GM21528 (cell line): ENCODE data around the gene FKBP7.
"Not testable (repeated sequence)": the region's sequence is repeated elsewhere in the genome, so short reads cannot be mapped to it uniquely, and the experiment has no call there.

ENCODE experiments used
- ATAC-seq: cut with Tn5 transposase; IDR thresholded peaks from one replicate; pipeline ENCODE4 v1.9.1; 2021; ENCODE audit warnings: mild to moderate bottlenecking, moderate library complexity; ENCODE audit not compliant: unreplicated experiment, low FRiP score

FKBP7 gene

GRCh38 chr2:178491612-178492011, 13.2 kb upstream of the FKBP7 start:
- no peak for ATAC-seq

- no peak for ATAC-seq
Measured at GRCh38 chr2:178485356-178485755, 7.0 kb upstream of the FKBP7 start.

DNA sequence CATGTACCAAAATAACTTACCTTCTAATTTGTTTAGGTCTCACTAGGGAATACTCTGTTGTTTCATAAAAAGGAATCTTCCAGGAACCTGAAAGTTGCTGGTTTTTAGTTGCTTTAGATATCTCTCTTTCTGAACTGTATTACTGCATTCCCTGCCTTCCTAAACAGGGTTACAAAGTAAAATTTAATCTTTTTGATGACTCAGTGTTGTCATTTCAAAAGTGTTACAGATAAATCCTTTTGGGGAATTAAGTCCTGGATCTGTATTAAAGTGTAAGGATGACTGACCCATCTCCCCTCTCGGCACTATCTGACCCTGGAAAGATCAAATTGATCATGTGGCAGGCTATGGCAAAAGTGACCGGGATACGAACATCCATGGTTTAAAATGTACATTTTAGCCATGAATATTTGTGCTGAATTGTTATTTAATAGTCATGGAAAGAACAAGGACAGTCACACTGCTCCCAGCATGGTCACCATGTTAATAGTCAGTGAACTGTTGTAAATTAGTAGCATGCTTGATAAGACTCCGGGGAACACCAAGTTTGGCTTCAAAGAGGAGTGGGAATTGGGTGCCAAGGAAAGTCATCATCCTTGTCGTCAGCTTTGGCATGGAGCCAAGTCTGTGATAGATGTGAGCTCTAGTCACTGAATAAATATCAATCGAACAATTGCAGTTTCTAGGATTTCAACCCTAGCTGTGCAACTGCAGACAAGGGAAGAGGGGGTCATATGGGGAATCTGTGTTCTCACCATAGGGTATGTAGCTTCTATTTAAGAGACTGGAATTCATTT, 6.0 kb upstream of the FKBP7 start:
- ATAC-seq = no peak

GRCh38 chr2:178482437-178482836, 4.0 kb upstream of the FKBP7 start:
- peak; percentile 40 for ATAC-seq

DNA sequence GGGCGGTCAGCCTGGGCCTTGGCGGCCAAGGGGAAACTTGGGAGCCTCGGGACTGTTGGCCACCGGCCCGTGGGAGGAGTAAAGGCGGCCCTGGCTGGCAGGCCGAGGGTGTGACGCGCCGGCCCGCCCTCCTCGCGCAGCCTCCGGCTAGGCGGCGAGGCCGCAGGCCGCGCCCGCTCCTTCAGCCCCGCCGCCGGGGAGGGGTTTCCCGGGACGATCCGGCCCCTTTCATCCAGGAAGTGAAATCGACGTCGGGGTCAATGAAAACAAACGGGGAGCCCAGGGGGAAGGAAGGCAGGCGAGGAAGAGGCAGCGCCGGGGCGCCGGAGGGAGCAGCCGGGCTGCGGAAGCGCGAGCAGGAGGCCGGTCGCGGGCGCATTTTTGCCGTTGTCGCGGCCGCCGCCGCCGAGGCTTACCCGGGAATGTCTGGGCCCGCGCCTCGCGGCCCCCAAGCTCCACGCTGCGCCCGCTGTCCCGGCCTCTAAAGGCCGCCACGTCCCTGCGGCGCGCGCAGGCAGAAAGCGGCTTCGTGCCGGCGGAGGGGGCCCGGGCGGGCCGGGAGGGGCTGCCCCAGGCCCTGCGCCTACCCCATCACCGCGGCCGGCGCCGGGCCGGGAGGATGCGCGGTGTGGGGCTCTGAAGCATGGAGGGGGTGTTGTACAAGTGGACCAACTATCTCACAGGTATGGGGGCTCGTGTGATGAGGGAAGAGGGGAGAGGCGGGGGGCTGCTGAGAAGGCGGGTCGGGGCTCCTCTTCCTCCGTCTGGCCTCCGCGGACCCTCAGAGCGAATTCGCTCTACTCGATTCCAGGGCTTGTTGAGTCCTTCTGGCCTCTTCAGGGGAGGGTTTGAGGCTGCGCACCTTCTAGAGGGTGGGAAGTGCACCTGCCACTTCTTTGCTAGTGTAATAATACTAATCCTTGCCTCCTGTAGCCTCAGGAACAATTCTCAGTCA, 2.1 kb upstream of the FKBP7 start, which contains the start of gene PLEKHA3:
TSS of gene PLEKHA3 (plus strand) at position 231 of the 955 bp plus-strand sequence. CDS start at position 644, 413 bp downstream.
- peak; percentile 73 for ATAC-seq

DNA sequence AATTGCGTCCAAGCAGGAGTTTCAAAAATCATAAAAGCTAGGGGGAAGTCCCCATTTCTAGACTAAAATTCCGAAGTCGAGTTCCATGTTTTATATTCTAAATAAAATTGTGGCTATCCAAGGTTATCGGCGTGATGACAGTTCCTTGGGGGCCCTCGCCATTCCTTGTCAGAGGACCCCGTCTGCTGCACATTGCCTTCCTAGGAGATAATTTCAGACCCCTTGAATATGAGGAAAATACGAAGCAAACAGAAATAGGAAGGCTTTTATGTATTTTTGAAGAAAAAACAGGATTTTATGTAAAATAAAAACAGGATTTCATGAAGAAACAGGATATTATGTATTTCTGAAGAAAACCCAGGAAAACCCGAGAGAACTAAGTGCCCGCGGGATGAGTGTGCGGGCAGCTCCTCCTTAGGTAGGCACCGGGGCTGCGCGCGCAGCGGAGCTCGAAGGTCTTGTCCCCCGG, 1.4 kb upstream of the FKBP7 start:
- no peak for ATAC-seq

- ATAC-seq = no peak
Measured at GRCh38 chr2:178479275-178479616, 846 bp upstream of the FKBP7 start.

GRCh38 chr2:178478130-178478438, 316 bp downstream of the FKBP7 start:
- peak; percentile 3 for ATAC-seq

DNA sequence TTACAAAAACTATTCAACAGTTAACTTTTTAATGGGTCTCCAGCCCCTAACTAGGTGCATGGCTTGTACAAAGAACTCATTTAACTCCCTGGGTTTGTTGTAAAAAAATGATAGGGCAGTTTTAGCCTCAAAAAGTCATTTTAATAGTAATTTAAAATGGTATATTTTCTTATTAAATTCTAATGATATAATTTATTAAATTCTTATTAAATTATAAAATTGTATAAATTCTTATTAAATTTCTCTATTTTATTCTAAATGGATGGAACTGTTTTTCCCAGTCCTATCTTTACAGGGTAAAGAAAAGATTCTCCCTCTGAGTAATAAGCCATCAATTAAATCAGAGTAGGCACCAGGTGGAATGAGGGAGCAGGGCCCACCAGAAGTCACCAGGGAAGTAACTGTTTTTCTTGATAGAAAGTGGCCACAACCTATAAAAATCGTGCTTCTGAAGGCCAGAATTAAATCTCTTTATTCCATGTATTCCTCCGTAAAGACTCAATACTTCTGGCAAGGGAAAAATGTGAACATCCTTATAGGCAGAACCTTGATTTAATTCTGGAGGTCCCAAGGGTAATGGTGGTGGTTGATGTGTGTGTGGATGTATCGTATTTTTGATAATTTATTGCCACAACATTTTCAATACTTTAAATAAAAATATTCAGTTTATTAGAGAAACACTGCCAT, 814 bp downstream of the FKBP7 start:
- ATAC-seq = no peak

- ATAC-seq = no peak
Measured at GRCh38 chr2:178476477-178476876, 1.9 kb downstream of the FKBP7 start.

GRCh38 chr2:178474560-178474959, 3.8 kb downstream of the FKBP7 start:
- ATAC-seq = no peak

DNA sequence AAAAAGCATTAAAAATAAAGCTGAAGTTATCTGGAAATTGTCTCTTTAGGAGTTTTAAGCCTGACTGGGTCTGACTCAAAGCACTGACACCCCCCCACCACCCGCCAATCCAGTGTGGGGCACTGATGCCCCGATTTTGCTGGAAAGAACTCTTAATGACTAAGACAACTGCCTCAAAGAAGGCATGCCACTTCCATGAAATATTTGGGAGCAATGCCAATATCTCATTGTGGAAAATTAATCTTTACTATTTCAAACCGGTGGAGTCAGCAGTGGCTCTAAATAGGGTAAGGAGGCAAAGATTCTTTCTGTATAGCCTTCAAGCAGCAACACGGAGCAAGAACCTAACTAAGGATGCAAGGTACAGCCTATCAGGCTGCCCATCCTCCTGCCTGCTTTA, 4.5 kb downstream of the FKBP7 start:
- ATAC-seq = no peak

- ATAC-seq = no peak
Measured at GRCh38 chr2:178473373-178473772, 5.0 kb downstream of the FKBP7 start.

DNA sequence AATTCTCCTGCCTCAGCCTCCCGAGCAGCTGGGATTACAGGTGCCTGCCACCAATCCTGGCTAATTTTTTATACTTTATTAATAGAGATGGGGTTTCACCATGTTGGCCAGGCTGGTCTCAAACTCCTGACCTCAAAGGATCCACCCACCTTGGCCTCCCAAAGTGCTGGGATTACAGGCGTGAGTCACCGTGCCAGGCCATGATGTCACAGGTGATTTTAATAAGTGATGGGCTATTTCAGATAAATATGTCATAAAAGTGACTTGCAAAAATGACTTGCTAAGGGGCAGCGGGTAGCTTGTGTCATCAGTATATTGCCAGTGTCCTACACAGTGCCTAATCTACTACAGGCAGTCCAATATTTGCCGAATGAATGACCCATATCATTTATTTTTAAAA, 7.1 kb downstream of the FKBP7 start:
- not testable (repeated sequence) for ATAC-seq

DNA sequence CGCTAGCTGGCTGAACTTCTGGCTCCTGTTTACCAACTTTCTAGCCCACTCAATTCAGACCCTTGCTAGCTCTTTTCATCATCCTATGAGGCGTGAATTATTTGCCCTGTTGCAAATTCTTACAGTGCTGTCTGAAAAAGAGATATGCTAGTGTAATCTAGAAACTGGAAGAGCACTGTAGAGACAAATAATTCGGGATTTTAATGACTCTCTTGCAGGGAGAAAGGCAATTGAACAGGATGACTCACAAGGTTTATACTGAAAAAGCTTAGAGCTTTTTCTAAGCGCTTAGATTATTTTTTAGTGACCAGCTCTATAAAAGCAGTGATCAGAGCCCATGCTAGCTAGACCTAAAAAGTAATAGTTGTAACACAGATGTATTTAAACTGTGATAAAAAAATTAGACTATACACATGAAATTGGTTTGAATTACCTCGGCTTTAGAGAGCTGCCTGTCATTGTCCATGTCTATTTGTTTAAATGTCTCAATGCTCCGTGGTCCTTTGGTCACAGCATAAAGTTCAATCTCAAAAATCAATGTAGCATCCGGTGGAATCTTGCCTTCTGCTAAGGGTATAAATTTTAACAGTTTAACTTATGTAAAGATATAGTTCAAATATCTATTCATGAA, 9.1 kb downstream of the FKBP7 start:
- no peak for ATAC-seq

DNA sequence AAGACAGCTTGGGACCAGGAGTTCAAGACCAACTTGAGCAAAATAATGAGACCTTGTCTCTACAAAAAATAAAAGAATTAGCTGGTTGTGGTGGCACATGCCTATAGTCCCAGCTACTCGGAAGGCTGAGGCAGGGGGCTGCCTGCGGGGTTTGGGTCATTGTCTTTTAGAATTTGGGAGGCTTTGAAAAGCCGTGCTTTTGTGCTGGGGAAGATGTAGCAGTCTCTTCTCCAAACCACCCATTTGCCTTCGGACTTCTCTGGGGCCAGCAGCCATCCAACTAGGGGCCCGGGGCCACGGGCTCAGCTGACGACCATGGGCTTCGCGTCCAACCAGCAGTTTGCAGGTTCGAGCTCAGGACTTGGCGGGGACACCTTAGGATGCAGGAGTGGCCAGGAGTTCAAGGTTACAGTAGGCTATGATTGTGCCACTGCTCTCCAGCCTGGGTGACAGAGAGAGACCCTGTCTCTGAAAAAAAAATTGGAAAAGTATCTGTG, 21.0 kb downstream of the FKBP7 start:
- ATAC-seq = no peak

- ATAC-seq = no peak
Measured at GRCh38 chr2:178455947-178456346, 22.5 kb downstream of the FKBP7 start.

DNA sequence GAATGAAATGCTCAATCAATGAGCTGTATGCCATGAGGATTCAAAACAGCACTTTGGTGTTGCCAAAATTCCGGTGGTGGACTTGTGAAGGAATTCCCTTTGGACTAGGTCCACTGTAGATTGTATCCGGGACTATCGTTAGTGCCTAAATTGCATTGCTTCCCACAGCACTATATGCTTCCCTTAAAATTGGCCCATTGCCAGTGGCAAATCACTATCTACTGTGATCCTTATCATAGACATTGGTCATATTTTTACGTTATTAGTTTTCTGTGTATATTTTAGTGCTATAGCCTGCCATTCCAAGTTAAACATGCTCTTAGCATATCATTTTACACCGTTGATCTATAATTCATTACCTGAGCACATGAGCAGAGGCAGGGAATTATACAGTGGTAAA, 25.5 kb downstream of the FKBP7 start:
- ATAC-seq = no peak

GRCh38 chr2:178452334-178452733, 26.1 kb downstream of the FKBP7 start:
- no peak for ATAC-seq

GRCh38 chr2:178450774-178451525, 27.4 kb downstream of the FKBP7 start, which contains the start of the genes PJVK and PRKRA:
PJVK (plus strand) TSS chr2:178451378; CDS start chr2:178453410, 2,032 bp downstream.
PRKRA (minus strand) TSS chr2:178451175; CDS start chr2:178451030, 145 bp downstream.
- peak; percentile 85 for ATAC-seq
